ENCODE results near the gene RMND5A. TPM values are rescaled to one million over a fixed set of nuclear protein-coding genes. Genes with fewer than 3 reads are reported as not detected.
"Not testable (repeated sequence)": the region's sequence is repeated elsewhere in the genome, so short reads cannot be mapped to it uniquely, and the experiment has no call there.

The RMND5A gene
- total RNA-seq, 1 experiment from 2014 or later: 59.9 TPM

GRCh38 chr2:86706935-86707334 is 13.2 kb upstream of the RMND5A start:
- Mint-ChIP-seq H3K4me1 (ENCODE audit: low read depth, unreplicated experiment) (peaks cover 26% of the 10 kb centered on the region), H3K36me3 (ENCODE audit: insufficient read depth, unreplicated experiment) (no peaks in the 10 kb centered on the region), H3K9me3 (ENCODE audit: unreplicated experiment) (peaks cover 26% of the 10 kb centered on the region), H3K4me3 (ENCODE audit: unreplicated experiment) (no peak overlapping the region), H3K27me3 (ENCODE audit: insufficient read depth, unreplicated experiment) (no peaks in the 10 kb centered on the region), H3K27ac (ENCODE audit: unreplicated experiment) (no peak overlapping the region)
- ChIA-PET POLR2A (no interaction called here), CTCF (no interaction called here)
- Histone ChIP-seq H3K4me3 (ENCODE audit: low read depth, low read length) (no peak overlapping the region), H3K36me3 (ENCODE audit: control insufficient read depth, insufficient read depth, low read length) (no peaks in the 10 kb centered on the region), H3K4me1 (peaks cover 18% of the 10 kb centered on the region), H3K9me3 (peaks cover 10% of the 10 kb centered on the region; the same call in 1 of the 2 replicates), H3K27me3 (replicated peaks; ENCODE audit: control insufficient read depth, insufficient read depth, low read length) (no peaks in the 10 kb centered on the region)
- TF ChIP-seq CTCF (IDR thresholded peaks at IDR 0.05; ENCODE audit: insufficient read depth in 1 of 2, low read depth in 1 of 2, low read length in 1 of 2, severe bottlenecking in 1 of 2, unreplicated experiment in 1 of 2): no peak
- DNase-seq: no peak
- intact Hi-C loops (cut with micrococcal nuclease; ENCODE audit: unreplicated experiment): no loop called here
- no TSS peak for BruUV-seq (replicated peaks)

GRCh38 chr2:86708126-86708525 is 12.0 kb upstream of the RMND5A start:
- DNase-seq; H3K27ac Mint-ChIP-seq (ENCODE audit: unreplicated experiment); H3K4me3 ChIP-seq (ENCODE audit: low read depth, low read length); H3K9me3 ChIP-seq; intact Hi-C loops (cut with micrococcal nuclease; ENCODE audit: unreplicated experiment); H3K36me3 ChIP-seq (ENCODE audit: control insufficient read depth, insufficient read depth, low read length); H3K27me3 ChIP-seq (replicated peaks; ENCODE audit: control insufficient read depth, insufficient read depth, low read length); CTCF ChIA-PET; H3K27me3 Mint-ChIP-seq (ENCODE audit: insufficient read depth, unreplicated experiment); H3K36me3 Mint-ChIP-seq (ENCODE audit: insufficient read depth, unreplicated experiment); H3K4me3 Mint-ChIP-seq (ENCODE audit: unreplicated experiment); BruUV-seq (replicated peaks); POLR2A ChIA-PET: not testable (repeated sequence)
- H3K9me3 Mint-ChIP-seq (ENCODE audit: unreplicated experiment): peaks cover 26% of the 10 kb centered on the region
- peaks cover 18% of the 10 kb centered on the region for H3K4me1 ChIP-seq
- H3K4me1 Mint-ChIP-seq (ENCODE audit: low read depth, unreplicated experiment): peaks cover 26% of the 10 kb centered on the region

GRCh38 chr2:86714579-86715173 is 5.4 kb upstream of the RMND5A start:
- POLR2A ChIA-PET; H3K4me3 Mint-ChIP-seq (ENCODE audit: unreplicated experiment); CTCF ChIA-PET; H3K27ac Mint-ChIP-seq (ENCODE audit: unreplicated experiment); H3K4me3 ChIP-seq (ENCODE audit: low read depth, low read length); H3K9me3 ChIP-seq; H3K27me3 ChIP-seq (replicated peaks; ENCODE audit: control insufficient read depth, insufficient read depth, low read length); H3K27me3 Mint-ChIP-seq (ENCODE audit: insufficient read depth, unreplicated experiment); H3K36me3 Mint-ChIP-seq (ENCODE audit: insufficient read depth, unreplicated experiment); DNase-seq; intact Hi-C loops (cut with micrococcal nuclease; ENCODE audit: unreplicated experiment); H3K4me1 Mint-ChIP-seq (ENCODE audit: low read depth, unreplicated experiment); H3K36me3 ChIP-seq (ENCODE audit: control insufficient read depth, insufficient read depth, low read length); H3K4me1 ChIP-seq; BruUV-seq (replicated peaks): not testable (repeated sequence)
- peaks cover 10% of the 10 kb centered on the region for H3K9me3 Mint-ChIP-seq (ENCODE audit: unreplicated experiment)

- BruUV-seq (replicated peaks); H3K9me3 ChIP-seq; H3K36me3 Mint-ChIP-seq (ENCODE audit: insufficient read depth, unreplicated experiment); H3K27me3 ChIP-seq (replicated peaks; ENCODE audit: control insufficient read depth, insufficient read depth, low read length); H3K4me1 ChIP-seq; CTCF ChIA-PET; H3K4me1 Mint-ChIP-seq (ENCODE audit: low read depth, unreplicated experiment); H3K36me3 ChIP-seq (ENCODE audit: control insufficient read depth, insufficient read depth, low read length); intact Hi-C loops (cut with micrococcal nuclease; ENCODE audit: unreplicated experiment); H3K9me3 Mint-ChIP-seq (ENCODE audit: unreplicated experiment); POLR2A ChIA-PET; DNase-seq; H3K27me3 Mint-ChIP-seq (ENCODE audit: insufficient read depth, unreplicated experiment): not testable (repeated sequence)
- H3K4me3 ChIP-seq (ENCODE audit: low read depth, low read length): peak overlapping the region; percentile 54
- Mint-ChIP-seq H3K27ac (ENCODE audit: unreplicated experiment) (peak overlapping the region; percentile 82), H3K4me3 (ENCODE audit: unreplicated experiment) (peak overlapping the region; percentile 74)
These were observed 841 bp upstream of the RMND5A start for GRCh38 chr2:86719263-86719636.

- CTCF ChIA-PET; BruUV-seq (replicated peaks): not testable (repeated sequence)
- H3K27ac Mint-ChIP-seq (ENCODE audit: unreplicated experiment): peak overlapping the region; percentile 37
These were observed 639 bp downstream of the RMND5A start for GRCh38 chr2:86720540-86721320.

GRCh38 chr2:86725706-86726105 is 5.6 kb downstream of the RMND5A start:
- BruUV-seq (replicated peaks); H3K4me3 ChIP-seq (ENCODE audit: low read depth, low read length); DNase-seq; H3K9me3 Mint-ChIP-seq (ENCODE audit: unreplicated experiment); POLR2A ChIA-PET; H3K27ac Mint-ChIP-seq (ENCODE audit: unreplicated experiment); intact Hi-C loops (cut with micrococcal nuclease; ENCODE audit: unreplicated experiment); CTCF ChIA-PET; H3K27me3 ChIP-seq (replicated peaks; ENCODE audit: control insufficient read depth, insufficient read depth, low read length); H3K4me1 Mint-ChIP-seq (ENCODE audit: low read depth, unreplicated experiment); H3K27me3 Mint-ChIP-seq (ENCODE audit: insufficient read depth, unreplicated experiment); H3K36me3 Mint-ChIP-seq (ENCODE audit: insufficient read depth, unreplicated experiment); H3K36me3 ChIP-seq (ENCODE audit: control insufficient read depth, insufficient read depth, low read length); H3K4me1 ChIP-seq; H3K9me3 ChIP-seq; H3K4me3 Mint-ChIP-seq (ENCODE audit: unreplicated experiment): not testable (repeated sequence)

More at GRCh38 chr2:86720540-86721320, 639 bp downstream of the RMND5A start:
- peak; percentile 51 to 62 for DNase-seq
- H3K4me3 Mint-ChIP-seq (ENCODE audit: unreplicated experiment): peak overlapping the region; percentile 71
- intact Hi-C loops (cut with micrococcal nuclease; ENCODE audit: unreplicated experiment); H3K27me3 ChIP-seq (replicated peaks; ENCODE audit: control insufficient read depth, insufficient read depth, low read length); H3K4me1 Mint-ChIP-seq (ENCODE audit: low read depth, unreplicated experiment); H3K9me3 ChIP-seq; H3K4me1 ChIP-seq; H3K36me3 ChIP-seq (ENCODE audit: control insufficient read depth, insufficient read depth, low read length); POLR2A ChIA-PET; H3K27me3 Mint-ChIP-seq (ENCODE audit: insufficient read depth, unreplicated experiment); H3K9me3 Mint-ChIP-seq (ENCODE audit: unreplicated experiment); H3K36me3 Mint-ChIP-seq (ENCODE audit: insufficient read depth, unreplicated experiment): not testable (repeated sequence)
- peak overlapping the region; percentile 75 for H3K4me3 ChIP-seq (ENCODE audit: low read depth, low read length)

All from Caco-2 (cell line).